Measurements from ENCODE around the gene NLRP13.
"Not testable (repeated sequence)": the region's sequence is repeated elsewhere in the genome, so short reads cannot be mapped to it uniquely, and the experiment has no call there.

NLRP13 gene

DNA sequence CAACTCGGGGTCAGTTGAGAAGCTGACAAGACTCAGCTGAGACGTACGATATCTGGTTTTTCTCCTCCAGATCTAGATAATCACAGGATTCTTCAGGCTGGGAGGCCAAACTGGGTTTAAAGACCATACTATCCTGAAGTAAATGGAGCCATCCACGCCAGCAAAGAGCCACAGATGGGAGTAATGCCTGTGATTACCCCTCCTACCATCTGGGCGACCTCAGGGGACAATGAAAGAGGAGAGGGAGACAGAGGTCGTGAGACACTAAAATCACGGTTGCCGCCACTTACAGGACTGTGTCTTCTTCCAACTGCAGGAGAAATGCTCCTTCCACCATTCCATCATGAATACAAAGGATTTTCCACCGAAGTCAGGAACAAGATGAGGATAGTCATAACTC, 3.1 kb upstream of the NLRP13 start:
- WGBS (ENCODE audit: insufficient coverage, insufficient read length): no CpG with 5 or more reads among the region's 9 CpGs
- no peaks in the 10 kb centered on the region for H3K27me3 ChIP-seq (ENCODE audit: control insufficient read depth, insufficient read depth, low read length)

GRCh38 chr19:55930996-55931515, 1.1 kb downstream of the NLRP13 start:
- Histone ChIP-seq H3K36me3 (ENCODE audit: control insufficient read depth, insufficient read depth, low read length) (no peaks in the 10 kb centered on the region), H3K27ac (ENCODE audit: low read length) (no peak overlapping the region), H3K4me3 (ENCODE audit: low read length) (no peak overlapping the region), H3K27me3 (ENCODE audit: control insufficient read depth, insufficient read depth, low read length) (no peaks in the 10 kb centered on the region), H3K4me1 (ENCODE audit: control insufficient read depth, insufficient read depth, low read length) (no peaks in the 10 kb centered on the region), H3K9me3 (ENCODE audit: control insufficient read depth, insufficient read depth, low read length) (peaks cover 15% of the 10 kb centered on the region)
- WGBS (ENCODE audit: insufficient coverage, insufficient read length): no CpG with 5 or more reads among the region's 14 CpGs
- no peak for DNase-seq (ENCODE audit: low read depth, low spot score)

More for the DNA sequence above, 3.1 kb upstream of the NLRP13 start:
- no peaks in the 10 kb centered on the region for H3K36me3 ChIP-seq (ENCODE audit: control insufficient read depth, insufficient read depth, low read length)
- no peak overlapping the region for H3K27ac ChIP-seq (ENCODE audit: low read length)
- H3K9me3 ChIP-seq (ENCODE audit: control insufficient read depth, insufficient read depth, low read length): peaks cover 16% of the 10 kb centered on the region
- H3K4me3 ChIP-seq (ENCODE audit: low read length): no peak overlapping the region
- no peaks in the 10 kb centered on the region for H3K4me1 ChIP-seq (ENCODE audit: control insufficient read depth, insufficient read depth, low read length)
- DNase-seq (ENCODE audit: low read depth, low spot score): no peak

- H3K4me3 ChIP-seq (ENCODE audit: low read length); H3K4me1 ChIP-seq (ENCODE audit: control insufficient read depth, insufficient read depth, low read length); H3K27me3 ChIP-seq (ENCODE audit: control insufficient read depth, insufficient read depth, low read length); H3K36me3 ChIP-seq (ENCODE audit: control insufficient read depth, insufficient read depth, low read length); H3K27ac ChIP-seq (ENCODE audit: low read length); DNase-seq (ENCODE audit: low read depth, low spot score): not testable (repeated sequence)
- WGBS (ENCODE audit: insufficient coverage, insufficient read length): no CpG with 5 or more reads among the region's 5 CpGs
- peaks cover 14% of the 10 kb centered on the region for H3K9me3 ChIP-seq (ENCODE audit: control insufficient read depth, insufficient read depth, low read length)
These were observed 2.9 kb downstream of the NLRP13 start for GRCh38 chr19:55929258-55929657.

DNA sequence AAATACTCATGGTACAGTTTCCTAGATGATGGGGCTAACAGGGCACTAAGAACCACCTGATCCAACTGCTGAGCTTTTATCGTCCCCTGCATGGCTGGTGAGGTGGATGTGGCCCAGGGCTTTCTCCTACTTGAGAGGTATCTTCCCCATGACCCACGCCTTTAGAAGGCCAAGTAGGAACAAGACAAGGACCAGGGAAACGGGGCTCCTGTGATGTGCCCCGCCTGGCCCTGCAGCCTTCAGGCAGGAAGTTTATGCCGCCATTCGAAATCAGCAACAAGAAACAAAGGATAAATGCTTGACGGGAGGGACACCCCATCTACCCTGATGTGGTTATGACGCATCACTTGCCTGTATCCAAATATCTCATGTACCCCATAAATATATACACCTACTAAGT, 4.1 kb downstream of the NLRP13 start:
- Histone ChIP-seq H3K4me3 (ENCODE audit: low read length) (no peak overlapping the region), H3K4me1 (ENCODE audit: control insufficient read depth, insufficient read depth, low read length) (no peaks in the 10 kb centered on the region), H3K9me3 (ENCODE audit: control insufficient read depth, insufficient read depth, low read length) (peaks cover 12% of the 10 kb centered on the region), H3K27ac (ENCODE audit: low read length) (no peak overlapping the region), H3K36me3 (ENCODE audit: control insufficient read depth, insufficient read depth, low read length) (no peaks in the 10 kb centered on the region), H3K27me3 (ENCODE audit: control insufficient read depth, insufficient read depth, low read length) (no peaks in the 10 kb centered on the region)
- DNase-seq (ENCODE audit: low read depth, low spot score): no peak
- WGBS (ENCODE audit: insufficient coverage, insufficient read length): no CpG with 5 or more reads among the region's 8 CpGs

DNA sequence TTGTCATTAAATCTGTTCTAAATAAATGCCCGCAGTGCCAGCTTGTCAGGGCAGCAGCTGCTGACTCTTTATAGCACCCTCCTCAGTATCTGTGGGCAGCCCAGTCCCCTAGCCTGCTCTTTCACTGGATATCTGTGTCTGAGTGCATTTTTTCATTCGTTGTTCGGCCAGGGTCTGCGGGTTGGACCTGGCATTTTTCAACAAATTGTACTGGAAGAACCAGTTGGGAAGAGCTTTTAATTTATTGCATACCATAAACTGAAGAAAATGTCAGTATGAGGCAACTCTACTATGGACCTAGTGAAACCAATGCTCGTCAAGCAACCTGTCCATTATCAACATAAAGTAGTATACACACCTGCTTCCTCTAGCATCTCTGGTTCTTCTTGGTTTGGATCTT, 8.6 kb downstream of the NLRP13 start:
- H3K27ac ChIP-seq (ENCODE audit: low read length): no peak overlapping the region
- no peaks in the 10 kb centered on the region for H3K27me3 ChIP-seq (ENCODE audit: control insufficient read depth, insufficient read depth, low read length)
- H3K36me3 ChIP-seq (ENCODE audit: control insufficient read depth, insufficient read depth, low read length): no peaks in the 10 kb centered on the region
- DNase-seq (ENCODE audit: low read depth, low spot score): no peak
- no peaks in the 10 kb centered on the region for H3K4me1 ChIP-seq (ENCODE audit: control insufficient read depth, insufficient read depth, low read length)
- no CpG with 5 or more reads among the region's 5 CpGs for WGBS (ENCODE audit: insufficient coverage, insufficient read length)
- H3K4me3 ChIP-seq (ENCODE audit: low read length): no peak overlapping the region
- H3K9me3 ChIP-seq (ENCODE audit: control insufficient read depth, insufficient read depth, low read length): peaks cover 9% of the 10 kb centered on the region

DNA sequence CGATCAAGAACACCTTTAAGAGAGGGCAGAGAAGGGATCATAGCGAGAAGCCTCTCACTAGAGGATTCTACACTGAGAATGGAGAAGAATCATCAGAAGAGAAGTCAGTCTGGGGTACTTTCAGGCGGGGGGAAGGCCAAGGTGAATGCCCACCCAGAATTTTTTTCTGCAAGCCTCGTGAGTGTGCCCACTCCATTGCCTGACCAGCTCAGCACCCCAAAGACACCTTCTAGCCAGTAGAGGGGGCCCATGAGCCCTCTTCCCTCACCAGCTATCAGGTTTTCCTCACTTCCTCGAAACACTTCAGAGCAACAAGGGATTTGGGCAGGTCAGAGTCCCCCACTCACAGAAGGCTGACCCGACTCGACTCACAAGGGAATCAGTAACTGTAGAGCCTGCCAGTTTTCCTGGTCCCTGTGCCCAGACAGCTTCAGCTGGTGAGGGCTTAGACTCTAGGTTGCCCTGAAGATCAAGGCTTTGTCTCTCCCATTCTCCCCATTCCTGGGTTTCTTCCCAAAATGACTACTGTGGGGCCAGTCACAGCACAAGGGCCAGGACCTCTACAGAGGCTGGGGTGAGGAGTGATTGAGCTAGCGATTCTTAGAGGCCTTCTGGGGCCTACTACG, 18.4 kb downstream of the NLRP13 start:
- H3K27me3 ChIP-seq (ENCODE audit: control insufficient read depth, insufficient read depth, low read length): no peaks in the 10 kb centered on the region
- no peaks in the 10 kb centered on the region for H3K36me3 ChIP-seq (ENCODE audit: control insufficient read depth, insufficient read depth, low read length)
- H3K9me3 ChIP-seq (ENCODE audit: control insufficient read depth, insufficient read depth, low read length): peaks cover 13% of the 10 kb centered on the region
- no peak overlapping the region for H3K4me3 ChIP-seq (ENCODE audit: low read length)
- no CpG with 5 or more reads among the region's 9 CpGs for WGBS (ENCODE audit: insufficient coverage, insufficient read length)
- no peak for DNase-seq (ENCODE audit: low read depth, low spot score)
- no peak overlapping the region for H3K27ac ChIP-seq (ENCODE audit: low read length)
- no peaks in the 10 kb centered on the region for H3K4me1 ChIP-seq (ENCODE audit: control insufficient read depth, insufficient read depth, low read length)

DNA sequence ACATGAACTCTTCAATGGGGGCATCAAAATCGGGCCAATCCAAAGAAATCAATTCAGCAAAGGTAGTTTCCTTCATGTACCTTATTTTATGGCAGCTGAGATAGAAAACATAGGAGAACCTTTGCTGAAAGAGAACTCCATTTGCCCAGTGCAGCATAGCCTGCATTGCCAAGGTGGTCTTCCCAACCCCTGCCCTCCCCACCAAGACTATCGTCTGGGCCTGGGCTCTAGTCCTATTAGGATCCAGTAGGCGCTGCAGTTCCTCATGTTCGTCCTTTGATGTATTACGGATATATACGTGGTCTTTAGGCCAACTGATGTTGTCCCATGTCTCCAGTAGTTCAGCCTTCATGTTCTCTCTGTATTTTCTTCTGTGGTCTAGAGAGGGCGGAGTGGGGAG, 19.2 kb downstream of the NLRP13 start:
- no CpG with 5 or more reads among the region's 7 CpGs for WGBS (ENCODE audit: insufficient coverage, insufficient read length)
- H3K27ac ChIP-seq (ENCODE audit: low read length): no peak overlapping the region
- H3K27me3 ChIP-seq (ENCODE audit: control insufficient read depth, insufficient read depth, low read length): no peaks in the 10 kb centered on the region
- DNase-seq (ENCODE audit: low read depth, low spot score): no peak
- peaks cover 13% of the 10 kb centered on the region for H3K9me3 ChIP-seq (ENCODE audit: control insufficient read depth, insufficient read depth, low read length)
- H3K4me3 ChIP-seq (ENCODE audit: low read length): no peak overlapping the region
- no peaks in the 10 kb centered on the region for H3K4me1 ChIP-seq (ENCODE audit: control insufficient read depth, insufficient read depth, low read length)
- H3K36me3 ChIP-seq (ENCODE audit: control insufficient read depth, insufficient read depth, low read length): no peaks in the 10 kb centered on the region

GRCh38 chr19:55909801-55910200, 22.3 kb downstream of the NLRP13 start:
- no peak for DNase-seq (ENCODE audit: low read depth, low spot score)
- Histone ChIP-seq H3K27ac (ENCODE audit: low read length) (no peak overlapping the region), H3K9me3 (ENCODE audit: control insufficient read depth, insufficient read depth, low read length) (peaks cover 15% of the 10 kb centered on the region), H3K4me1 (ENCODE audit: control insufficient read depth, insufficient read depth, low read length) (no peaks in the 10 kb centered on the region), H3K4me3 (ENCODE audit: low read length) (no peak overlapping the region), H3K27me3 (ENCODE audit: control insufficient read depth, insufficient read depth, low read length) (no peaks in the 10 kb centered on the region), H3K36me3 (ENCODE audit: control insufficient read depth, insufficient read depth, low read length) (no peaks in the 10 kb centered on the region)
- no CpG with 5 or more reads among the region's 2 CpGs for WGBS (ENCODE audit: insufficient coverage, insufficient read length)

DNA sequence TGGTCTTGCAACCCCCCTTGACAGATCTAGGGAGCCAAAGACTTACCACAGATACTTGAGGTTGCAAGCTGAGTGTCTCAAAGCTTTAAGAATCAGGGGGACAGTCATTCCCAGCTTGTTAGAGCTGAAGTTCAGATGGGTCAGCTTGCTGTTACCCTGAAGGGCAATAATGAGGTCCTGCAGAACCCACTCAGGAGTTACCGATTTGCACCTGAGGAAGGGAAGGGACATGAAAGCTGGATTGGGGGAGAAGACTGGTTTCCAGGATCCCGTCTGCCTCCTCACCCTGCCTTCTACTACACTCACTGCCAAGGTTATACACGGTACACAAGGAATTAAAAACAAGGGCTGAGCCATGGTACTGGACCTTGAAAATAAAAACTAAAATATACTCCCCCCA, 24.4 kb downstream of the NLRP13 start:
- Histone ChIP-seq H3K4me3 (ENCODE audit: low read length) (no peak overlapping the region), H3K9me3 (ENCODE audit: control insufficient read depth, insufficient read depth, low read length) (peaks cover 17% of the 10 kb centered on the region), H3K27ac (ENCODE audit: low read length) (no peak overlapping the region), H3K36me3 (ENCODE audit: control insufficient read depth, insufficient read depth, low read length) (no peaks in the 10 kb centered on the region), H3K27me3 (ENCODE audit: control insufficient read depth, insufficient read depth, low read length) (no peaks in the 10 kb centered on the region), H3K4me1 (ENCODE audit: control insufficient read depth, insufficient read depth, low read length) (no peaks in the 10 kb centered on the region)
- DNase-seq (ENCODE audit: low read depth, low spot score): no peak
- no CpG with 5 or more reads among the region's 3 CpGs for WGBS (ENCODE audit: insufficient coverage, insufficient read length)

GRCh38 chr19:55907286-55907685, 24.9 kb downstream of the NLRP13 start:
- Histone ChIP-seq H3K27ac (ENCODE audit: low read length) (no peak overlapping the region), H3K4me1 (ENCODE audit: control insufficient read depth, insufficient read depth, low read length) (no peaks in the 10 kb centered on the region), H3K4me3 (ENCODE audit: low read length) (no peak overlapping the region), H3K27me3 (ENCODE audit: control insufficient read depth, insufficient read depth, low read length) (no peaks in the 10 kb centered on the region), H3K9me3 (ENCODE audit: control insufficient read depth, insufficient read depth, low read length) (peaks cover 18% of the 10 kb centered on the region), H3K36me3 (ENCODE audit: control insufficient read depth, insufficient read depth, low read length) (no peaks in the 10 kb centered on the region)
- WGBS (ENCODE audit: insufficient coverage, insufficient read length): no CpG with 5 or more reads among the region's 7 CpGs
- DNase-seq (ENCODE audit: low read depth, low spot score): no peak

- no peak for DNase-seq (ENCODE audit: low read depth, low spot score)
- WGBS (ENCODE audit: insufficient coverage, insufficient read length): no CpG with 5 or more reads among the region's 9 CpGs
These were observed 29.9 kb downstream of the NLRP13 start for GRCh38 chr19:55902080-55902751.

More at GRCh38 chr19:55902080-55902751, 29.9 kb downstream of the NLRP13 start:
- Histone ChIP-seq H3K27ac (ENCODE audit: low read length) (no peak overlapping the region), H3K9me3 (ENCODE audit: control insufficient read depth, insufficient read depth, low read length) (peaks cover 23% of the 10 kb centered on the region), H3K36me3 (ENCODE audit: control insufficient read depth, insufficient read depth, low read length) (no peaks in the 10 kb centered on the region), H3K4me3 (ENCODE audit: low read length) (no peak overlapping the region), H3K27me3 (ENCODE audit: control insufficient read depth, insufficient read depth, low read length) (no peaks in the 10 kb centered on the region), H3K4me1 (ENCODE audit: control insufficient read depth, insufficient read depth, low read length) (no peaks in the 10 kb centered on the region)

All from iPS DF 6.9 (cell line).